NCI-H2227 (cell line): Measurements from ENCODE around the gene RGMB.
A peak's percentile ranks its signal among the peaks of the same experiment; 100 is the strongest.

Source experiments
- DNase-seq: peaks from one replicate; lab custom pipeline; 2025; ENCODE audit not compliant: unreplicated experiment; lab: John Stamatoyannopoulos, UW

Gene RGMB

GRCh38 chr5:98768160-98768959 lies 5.1 kb upstream of the RGMB start:
- peak; percentile 6 for DNase-seq

DNA sequence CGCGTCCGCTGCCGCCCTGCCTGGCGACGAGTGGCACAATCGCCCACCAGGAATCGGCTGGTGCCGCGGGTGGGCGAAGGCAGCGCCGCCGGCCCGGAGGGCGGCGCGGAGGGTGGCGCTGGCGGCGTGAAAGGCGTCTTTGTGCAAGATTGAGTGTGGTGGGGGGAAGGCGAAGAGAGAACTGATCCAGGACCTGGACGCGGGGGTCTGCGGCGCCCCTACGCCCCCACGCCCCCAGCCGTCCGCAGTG lies 4.6 kb upstream of the RGMB start:
- DNase-seq: no peak

DNA sequence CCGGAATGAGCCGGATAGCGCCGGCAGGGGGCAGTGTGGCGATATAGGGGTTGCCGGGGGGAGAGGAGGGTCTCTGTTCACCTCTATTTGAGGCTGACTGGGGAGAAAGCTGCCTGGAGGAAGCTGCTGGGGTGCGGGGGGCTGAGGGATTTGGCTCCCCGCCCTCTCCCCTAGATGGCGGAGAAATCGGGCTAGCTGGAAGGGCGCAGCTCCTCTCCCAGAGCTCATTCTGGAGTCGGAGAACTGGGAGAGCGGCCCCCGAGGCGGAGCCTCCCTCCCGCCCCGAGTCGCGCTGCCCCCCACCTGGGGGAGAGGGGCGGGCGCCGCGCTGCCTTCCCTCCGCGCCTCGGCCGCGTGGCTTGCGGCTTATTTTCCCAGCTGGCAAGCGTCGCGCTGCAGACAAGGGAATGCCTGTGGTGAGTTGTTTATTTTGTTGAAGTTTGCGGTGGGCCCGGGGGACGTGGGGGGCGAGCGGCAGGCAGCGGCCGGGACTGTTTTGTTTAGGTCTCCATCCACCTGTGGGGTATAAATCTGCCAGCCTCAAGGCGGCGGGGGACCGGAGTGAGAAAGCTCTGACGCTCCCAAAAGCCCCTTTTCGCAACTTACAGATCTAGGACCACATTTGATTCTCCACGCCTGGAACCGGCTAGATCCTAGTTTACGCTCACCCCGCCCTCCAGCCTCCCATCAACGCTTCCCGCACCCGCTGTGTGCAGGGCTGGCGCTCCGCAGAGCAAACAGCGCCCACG lies 4.1 kb upstream of the RGMB start:
- DNase-seq: peak; percentile 57

GRCh38 chr5:98769959-98770208 lies 3.6 kb upstream of the RGMB start:
- DNase-seq: no peak

DNA sequence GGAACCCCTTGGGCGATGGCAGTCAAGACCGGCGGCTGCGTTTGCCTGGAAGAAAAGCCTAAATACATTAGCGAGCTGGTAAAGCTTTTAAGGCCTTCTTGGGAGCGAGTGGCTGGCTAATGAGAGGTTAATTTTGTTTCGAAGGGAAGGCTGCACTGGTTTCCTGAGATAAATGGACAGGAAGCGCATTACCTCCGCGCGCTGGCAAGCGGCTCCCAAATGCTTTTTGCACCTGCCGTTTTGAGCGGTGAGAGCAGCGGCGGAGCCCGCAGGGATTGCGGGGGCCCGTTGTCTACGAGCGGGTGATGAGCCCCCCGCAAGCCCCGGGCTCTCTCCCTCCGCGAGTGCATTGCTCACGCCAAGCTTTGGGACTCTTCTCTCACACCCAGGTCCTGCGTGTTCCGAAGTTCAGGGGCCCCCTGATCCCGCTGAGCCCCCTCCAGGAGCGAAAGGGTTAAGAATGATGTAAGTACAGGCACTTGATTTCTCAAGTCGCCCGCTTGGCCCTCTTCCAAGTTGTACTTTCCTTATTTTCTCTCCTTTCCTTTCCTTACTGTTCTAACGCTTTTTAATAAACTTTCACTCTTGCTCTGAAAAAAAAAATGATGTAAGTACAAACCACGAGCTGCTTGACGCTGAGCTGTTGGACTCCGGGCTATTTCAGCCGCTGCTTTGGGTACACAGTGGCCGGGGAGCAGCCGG lies 3.1 kb upstream of the RGMB start:
- DNase-seq: peak; percentile 40

DNA sequence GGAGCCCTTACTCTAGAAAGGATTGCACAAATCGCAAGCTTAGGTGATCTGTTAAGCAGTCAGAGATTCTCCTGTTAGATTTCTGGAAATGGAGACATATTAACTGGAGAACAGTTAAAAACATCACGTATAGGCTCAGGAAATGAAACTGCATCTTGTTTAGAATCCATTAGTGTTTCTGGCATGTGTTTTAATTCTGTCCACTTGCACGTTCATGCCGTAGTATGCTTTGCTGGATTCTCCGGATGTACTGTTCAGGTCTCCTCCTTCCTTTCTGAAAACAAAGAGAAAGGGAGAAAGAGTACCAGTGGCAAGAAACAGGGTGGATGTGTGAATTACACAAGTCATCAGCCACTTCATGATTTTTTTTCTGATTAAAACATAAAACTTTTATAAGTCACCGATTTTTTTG lies 2.5 kb upstream of the RGMB start:
- DNase-seq: no peak

GRCh38 chr5:98771382-98772109 lies 1.9 kb upstream of the RGMB start:
- peak; percentile 81 for DNase-seq

DNA sequence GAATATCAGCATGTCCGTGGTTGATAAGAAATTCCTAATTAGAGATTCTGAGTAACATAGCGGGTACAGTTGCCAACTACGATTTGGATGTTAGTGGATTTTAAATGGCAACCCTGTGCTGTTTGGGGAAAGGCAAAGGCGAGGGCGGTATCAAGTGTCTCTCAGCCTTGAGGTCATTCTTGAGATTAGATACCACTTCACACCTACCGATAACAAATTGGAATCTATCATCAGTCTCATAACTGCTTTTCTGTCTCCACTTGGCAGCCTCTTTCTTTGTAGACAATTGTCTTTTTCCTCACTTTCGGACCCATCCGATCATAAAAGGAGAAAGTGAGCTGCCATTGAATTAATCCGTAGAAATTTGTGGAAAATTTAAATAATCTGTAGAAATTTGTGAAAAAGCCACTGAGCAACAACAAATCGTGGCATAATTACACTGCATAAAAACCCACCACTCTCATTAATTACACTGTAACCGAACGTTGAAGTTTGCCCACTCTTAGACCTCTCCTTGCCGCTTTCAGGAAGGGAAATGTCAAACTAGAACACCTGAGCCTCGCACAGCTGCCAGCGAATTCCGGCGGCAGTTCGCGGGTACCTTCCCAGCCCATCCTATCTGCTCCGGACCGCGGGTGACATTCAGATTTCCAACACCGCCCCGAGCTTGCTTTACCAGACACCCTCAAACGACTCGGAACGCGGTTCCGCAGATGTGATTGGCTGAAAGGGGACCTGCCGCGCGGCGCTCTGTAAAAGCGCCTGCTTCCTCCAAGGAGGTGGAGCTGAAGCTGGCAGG lies 849 bp upstream of the RGMB start:
- DNase-seq: peak; percentile 85

DNA sequence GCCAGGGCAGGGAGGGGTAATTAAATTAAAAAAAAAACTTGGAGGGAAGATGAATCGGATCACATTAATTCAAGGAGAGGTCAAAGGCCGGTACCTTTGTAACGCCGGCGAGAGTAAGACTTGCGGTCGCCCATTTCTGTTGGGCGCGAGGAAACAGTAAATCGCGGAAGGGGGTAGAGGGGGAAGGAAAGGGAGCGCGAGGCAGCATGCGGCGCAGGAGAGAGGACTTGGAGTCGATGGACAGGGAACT lies 324 bp upstream of the RGMB start:
- DNase-seq: no peak

GRCh38 chr5:98774192-98775033 lies 950 bp downstream of the RGMB start:
- DNase-seq: peak; percentile 59

- no peak for DNase-seq
Measured at GRCh38 chr5:98775246-98776065, 2.0 kb downstream of the RGMB start.

GRCh38 chr5:98776066-98776705 lies 2.7 kb downstream of the RGMB start:
- DNase-seq: no peak

DNA sequence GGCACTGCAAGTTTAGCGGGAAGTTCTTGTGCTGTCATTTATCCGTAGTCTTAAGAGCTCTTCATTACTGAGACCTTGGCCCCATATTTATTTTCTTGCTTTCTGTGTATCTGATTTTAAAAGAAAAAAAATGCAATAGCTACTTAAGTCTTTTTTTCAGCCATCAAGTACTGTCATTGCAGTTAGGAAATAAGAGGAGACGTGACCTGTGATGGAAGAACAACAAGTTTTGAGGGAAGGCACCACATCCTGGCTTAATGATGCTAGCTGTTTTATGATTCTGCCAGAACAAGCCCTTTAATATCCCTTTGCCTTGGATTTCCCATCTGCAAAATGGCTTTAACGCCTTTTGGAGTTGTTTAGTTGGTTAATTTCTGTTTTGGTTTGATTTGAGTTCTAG lies 3.8 kb downstream of the RGMB start:
- no peak for DNase-seq

DNA sequence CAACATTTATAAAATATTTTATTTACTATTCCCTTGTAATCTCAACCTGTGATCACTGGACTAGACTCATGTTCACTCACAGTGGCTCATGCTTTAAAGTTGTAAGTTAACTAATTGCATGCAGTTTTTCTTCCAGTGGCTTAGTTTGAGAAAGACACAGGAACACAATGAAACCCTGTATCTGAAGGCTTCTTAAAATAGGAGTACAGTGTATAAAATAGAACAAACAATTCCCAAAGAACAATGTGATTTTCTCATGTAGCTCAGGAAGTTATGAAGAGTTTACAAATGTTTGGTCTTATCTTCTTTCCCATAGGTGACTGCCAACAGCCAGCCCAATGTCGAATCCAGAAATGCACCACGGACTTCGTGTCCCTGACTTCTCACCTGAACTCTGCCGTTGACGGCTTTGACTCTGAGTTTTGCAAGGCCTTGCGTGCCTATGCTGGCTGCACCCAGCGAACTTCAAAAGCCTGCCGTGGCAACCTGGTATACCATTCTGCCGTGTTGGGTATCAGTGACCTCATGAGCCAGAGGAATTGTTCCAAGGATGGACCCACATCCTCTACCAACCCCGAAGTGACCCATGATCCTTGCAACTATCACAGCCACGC lies 5.9 kb downstream of the RGMB start:
- DNase-seq: no peak

GRCh38 chr5:98780390-98780789 lies 6.9 kb downstream of the RGMB start:
- DNase-seq: no peak

DNA sequence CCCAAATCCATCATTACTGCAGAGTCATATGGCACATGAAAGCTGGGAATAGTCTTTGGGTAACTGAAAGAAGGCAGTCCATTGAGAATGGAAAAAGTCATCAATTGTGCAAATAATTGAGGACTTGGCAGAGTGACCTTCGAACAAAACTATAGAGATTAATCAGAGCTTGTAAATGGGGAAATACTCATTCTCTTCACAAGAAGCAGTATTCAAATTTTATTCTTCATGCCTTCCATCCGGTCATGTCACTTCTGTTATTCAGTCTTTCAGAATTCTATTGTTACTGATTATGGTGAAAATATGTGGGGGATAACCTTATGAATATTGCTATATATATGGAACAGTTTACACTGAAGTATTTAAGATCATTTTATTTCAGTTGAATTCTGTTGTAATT lies 8.1 kb downstream of the RGMB start:
- no peak for DNase-seq

- no peak for DNase-seq
Measured at GRCh38 chr5:98781964-98782363, 8.5 kb downstream of the RGMB start.

GRCh38 chr5:98783051-98783649 lies 9.7 kb downstream of the RGMB start:
- DNase-seq: no peak
